Lung (tissue), 12 donors: ENCODE results near the gene FAM98C. TPM values are rescaled to one million over a fixed set of nuclear protein-coding genes. Genes with fewer than 3 reads are reported as not detected.
A peak's percentile ranks its signal among the peaks of the same experiment; 100 is the strongest.
"Not testable (repeated sequence)": the region's sequence is repeated elsewhere in the genome, so short reads cannot be mapped to it uniquely, and the experiment has no call there.

ENCODE experiments used
- ATAC-seq: fragments of 200-7000 bp; cut with Tn5 transposase; one replicate; pipeline ENCODE4 v1.9.1; 2020; ENCODE audit warnings: moderate number of reproducible peaks; ENCODE audit not compliant: insufficient read depth, low FRiP score
- DNase-seq, 3 donors: peaks; one replicate each; pipeline ENCODE4 v3.0.0-alpha.2; 2013 to 2017
- H3K27ac ChIP-seq, 2 donors: one replicate each; pipeline ENCODE4 v1.5.1; 2013; ENCODE audit warnings: mild to moderate bottlenecking in 2 of 2, moderate library complexity in 2 of 2, control low read depth in 1 of 2, inconsistent platforms in 1 of 2, low read depth in 1 of 2, low read length in 1 of 2
- H3K27me3 ChIP-seq, 3 donors: one replicate each; pipeline ENCODE4 v1.5.1; 2013; ENCODE audit warnings: low read length in 2 of 3; ENCODE audit not compliant: control insufficient read depth in 3 of 3, insufficient read depth in 3 of 3
- H3K36me3 ChIP-seq, 4 donors: one replicate each; pipeline ENCODE4 v1.5.1; 2013; ENCODE audit warnings: low read length in 4 of 4, mild to moderate bottlenecking in 1 of 4, moderate library complexity in 1 of 4; ENCODE audit not compliant: control insufficient read depth in 4 of 4, insufficient read depth in 4 of 4
- H3K4me1 ChIP-seq, 5 donors: one replicate each; pipeline ENCODE4 v1.5.1; 2013; ENCODE audit warnings: low read length in 5 of 5, mild to moderate bottlenecking in 2 of 5, moderate library complexity in 1 of 5; ENCODE audit not compliant: control insufficient read depth in 5 of 5, insufficient read depth in 5 of 5
- H3K4me3 ChIP-seq: one replicate; pipeline ENCODE4 v1.5.1; 2013; ENCODE audit warnings: mild to moderate bottlenecking, control low read depth, moderate library complexity
- H3K9ac ChIP-seq, 2 donors: one replicate each; pipeline ENCODE4 v1.5.1; 2013; ENCODE audit warnings: low read length in 2 of 2, control low read depth in 1 of 2; ENCODE audit not compliant: insufficient read depth in 1 of 2
- H3K9me3 ChIP-seq, 4 donors: one replicate each; pipeline ENCODE4 v1.5.1; 2013; ENCODE audit warnings: low read length in 3 of 4, mild to moderate bottlenecking in 1 of 4, moderate library complexity in 1 of 4; ENCODE audit not compliant: control insufficient read depth in 4 of 4, insufficient read depth in 3 of 4
- WGBS, 2 donors: extraction: QIAGEN DNeasy Blood & Tissue Kit; methylation state at CpG; one replicate each; pipeline ENCODE4 v1.1.7; 2013; 5-methylcytosine and 5-hydroxymethylcytosine counted together
- polyA plus RNA-seq, 2 donors: library from polyadenylated mRNA; stranded (reverse); fragments of 200-250 nt; gene quantifications; one replicate each; pipeline ENCODE4 v1.2.1, GENCODE V29; 2013
- total RNA-seq, 2 donors: library from RNA; depleted of rRNA in 1 of 2; stranded (reverse); fragments of >200 nt in 1 of 2; gene quantifications; one replicate each; pipeline ENCODE4 v1.2.1, GENCODE V29; 2014 to 2021
- TF ChIP-seq, protein P1 (sequence below): IDR thresholded peaks from 2 replicates; pipeline ENCODE4 v1.5.1; 2012; ENCODE audit warnings: mild to moderate bottlenecking; ENCODE audit errors: control extremely low read depth, extremely low read depth
- donor health status: control.
- donor health status: control.
- donor health status: Bipolar disorder and iron deficiency.
- donor health status: healthy.
- donor health status: DM: yes; HTN: yes; CAD: no.

The FAM98C gene
- total and polyA plus RNA-seq, 4 donors = 13.1 to 22.0 (median 20.2) TPM

DNA sequence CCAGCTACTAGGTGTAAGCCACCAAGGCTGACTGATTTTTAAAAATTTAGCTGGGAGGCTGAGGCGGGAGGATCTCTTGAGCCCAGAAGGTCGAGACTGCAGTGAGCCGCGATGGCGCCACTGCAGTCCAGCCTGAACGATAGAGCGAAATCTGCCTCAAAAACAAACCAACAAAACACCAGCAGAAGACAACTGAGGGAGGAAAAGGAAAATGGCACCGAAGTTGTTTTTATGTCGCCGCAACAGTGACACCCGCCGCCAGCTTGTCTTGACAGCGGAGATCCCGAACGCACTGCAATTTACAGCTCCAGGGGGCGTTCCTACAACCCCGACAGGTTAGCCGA, 298 bp upstream of the FAM98C start:
- peaks cover 0 to 14% (median 12%) of the 10 kb centered on the region in 4 donors for H3K36me3 ChIP-seq
- H3K4me1 ChIP-seq = peaks cover 0 to 2% (median 0%) of the 10 kb centered on the region in 5 donors
- 4 to 5% methylated on average over 18 of the region's 18 CpGs for WGBS, 2 donors
- H3K9ac ChIP-seq = no peak overlapping the region
- DNase-seq (no peak), ATAC-seq (no peak)
- no peak overlapping the region for H3K4me3 ChIP-seq
- H3K27ac ChIP-seq = no peak overlapping the region
- peaks cover 0 to 2% (median 0%) of the 10 kb centered on the region in 4 donors for H3K9me3 ChIP-seq
- H3K27me3 ChIP-seq = peaks cover 3 to 13% (median 9%) of the 10 kb centered on the region in 3 donors
- TF ChIP-seq, protein P1, sequence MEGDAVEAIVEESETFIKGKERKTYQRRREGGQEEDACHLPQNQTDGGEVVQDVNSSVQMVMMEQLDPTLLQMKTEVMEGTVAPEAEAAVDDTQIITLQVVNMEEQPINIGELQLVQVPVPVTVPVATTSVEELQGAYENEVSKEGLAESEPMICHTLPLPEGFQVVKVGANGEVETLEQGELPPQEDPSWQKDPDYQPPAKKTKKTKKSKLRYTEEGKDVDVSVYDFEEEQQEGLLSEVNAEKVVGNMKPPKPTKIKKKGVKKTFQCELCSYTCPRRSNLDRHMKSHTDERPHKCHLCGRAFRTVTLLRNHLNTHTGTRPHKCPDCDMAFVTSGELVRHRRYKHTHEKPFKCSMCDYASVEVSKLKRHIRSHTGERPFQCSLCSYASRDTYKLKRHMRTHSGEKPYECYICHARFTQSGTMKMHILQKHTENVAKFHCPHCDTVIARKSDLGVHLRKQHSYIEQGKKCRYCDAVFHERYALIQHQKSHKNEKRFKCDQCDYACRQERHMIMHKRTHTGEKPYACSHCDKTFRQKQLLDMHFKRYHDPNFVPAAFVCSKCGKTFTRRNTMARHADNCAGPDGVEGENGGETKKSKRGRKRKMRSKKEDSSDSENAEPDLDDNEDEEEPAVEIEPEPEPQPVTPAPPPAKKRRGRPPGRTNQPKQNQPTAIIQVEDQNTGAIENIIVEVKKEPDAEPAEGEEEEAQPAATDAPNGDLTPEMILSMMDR = no peak

- peaks cover 0 to 4% (median 0%) of the 10 kb centered on the region in 3 donors for H3K27me3 ChIP-seq
- TF ChIP-seq, protein P1 = no peak
- no peak overlapping the region for H3K4me3 ChIP-seq
- DNase-seq (no peak), ATAC-seq (no peak)
- peaks cover 0 to 14% (median 12%) of the 10 kb centered on the region in 4 donors for H3K36me3 ChIP-seq
- H3K27ac ChIP-seq = no peak overlapping the region
- H3K9me3 ChIP-seq = no peaks in the 10 kb centered on the region
- no peak overlapping the region for H3K9ac ChIP-seq
- H3K4me1 ChIP-seq = peaks cover 0 to 2% (median 0%) of the 10 kb centered on the region in 5 donors
- 96 to 100% methylated on average over 5 to 6 of the region's 6 CpGs for WGBS, 2 donors
These were observed 2.0 kb downstream of the FAM98C start for GRCh38 chr19:38404858-38405257.

DNA sequence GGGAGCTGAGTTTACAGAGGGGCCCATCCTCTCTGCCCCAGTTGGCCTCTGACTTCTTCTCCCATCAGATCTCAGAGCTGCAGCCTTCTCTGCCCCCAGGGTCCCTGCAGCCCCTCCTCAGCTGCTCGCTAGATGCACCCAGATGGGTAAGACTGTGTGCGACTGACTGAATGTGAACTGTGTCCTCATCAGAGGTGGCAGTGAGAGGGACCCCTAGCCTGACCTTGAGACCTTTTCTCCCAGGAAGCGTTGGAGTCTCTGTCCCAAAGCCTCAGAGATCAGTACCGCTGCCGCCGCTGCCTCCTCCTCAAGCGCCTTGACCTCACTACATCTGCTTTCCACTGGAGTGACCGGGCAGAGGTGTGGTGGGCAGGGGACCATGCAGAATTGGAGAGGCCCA, 2.4 kb downstream of the FAM98C start:
- Histone ChIP-seq H3K9me3 (no peaks in the 10 kb centered on the region), H3K36me3 (peaks cover 0 to 14% (median 12%) of the 10 kb centered on the region in 4 donors), H3K27ac (no peak overlapping the region), H3K9ac (no peak overlapping the region), H3K4me3 (no peak overlapping the region), H3K4me1 (peaks cover 0 to 2% (median 0%) of the 10 kb centered on the region in 5 donors), H3K27me3 (peaks cover 0 to 4% (median 0%) of the 10 kb centered on the region in 3 donors)
- TF ChIP-seq, protein P1 = no peak
- DNase-seq (no peak), ATAC-seq (no peak)
- WGBS, 2 donors = 95 to 96% methylated on average over 8 of the region's 8 CpGs

GRCh38 chr19:38409631-38410133, 6.8 kb downstream of the FAM98C start:
- Histone ChIP-seq H3K9me3 (no peaks in the 10 kb centered on the region), H3K36me3 (peaks cover 0 to 15% (median 12%) of the 10 kb centered on the region in 4 donors), H3K9ac (no peak overlapping the region), H3K4me3 (no peak overlapping the region), H3K27me3 (no peaks in the 10 kb centered on the region), H3K4me1 (no peaks in the 10 kb centered on the region), H3K27ac (no peak overlapping the region)
- TF ChIP-seq, protein P1 = no peak
- WGBS, 2 donors = 62 to 75% methylated on average over 7 of the region's 7 CpGs
- DNase-seq (peak in 1 of 3 donors; percentile 20), ATAC-seq (no peak)

DNA sequence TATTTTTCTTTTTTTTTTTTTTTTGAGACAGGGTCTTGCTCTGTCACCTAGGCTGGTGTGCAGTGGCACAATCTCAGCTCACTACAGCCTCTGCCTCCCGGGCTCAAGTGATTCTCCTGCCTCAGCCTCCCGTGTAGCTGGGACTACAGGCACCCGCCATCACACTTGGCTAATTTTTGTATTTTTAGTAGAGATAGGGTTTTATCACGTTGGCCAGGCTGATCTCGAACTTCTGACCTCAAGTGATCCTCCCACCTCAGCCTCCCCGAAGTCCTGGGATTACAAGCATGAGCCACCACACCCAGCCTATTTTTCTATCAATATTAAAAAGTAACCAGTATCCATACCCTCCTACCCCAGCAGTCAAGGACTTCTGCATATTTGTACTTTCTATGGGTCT, 7.5 kb downstream of the FAM98C start:
- H3K27ac ChIP-seq, H3K4me3 ChIP-seq, H3K9ac ChIP-seq, ATAC-seq, H3K27me3 ChIP-seq, DNase-seq, H3K4me1 ChIP-seq, H3K9me3 ChIP-seq: not testable (repeated sequence)
- peaks cover 0 to 10% (median 6%) of the 10 kb centered on the region in 4 donors for H3K36me3 ChIP-seq
- WGBS, 2 donors = 80 to 95% methylated on average over 6 of the region's 6 CpGs
